Measurements from ENCODE around the gene ZSWIM6. TPM values are rescaled to one million over a fixed set of nuclear protein-coding genes. Genes with fewer than 3 reads are reported as not detected.
"Not testable (repeated sequence)": the region's sequence is repeated elsewhere in the genome, so short reads cannot be mapped to it uniquely, and the experiment has no call there.

ZSWIM6 gene
- total and polyA plus RNA-seq, 3 experiments from 2014 or later: 0.64 to 6.0 (median 5.9) TPM

DNA sequence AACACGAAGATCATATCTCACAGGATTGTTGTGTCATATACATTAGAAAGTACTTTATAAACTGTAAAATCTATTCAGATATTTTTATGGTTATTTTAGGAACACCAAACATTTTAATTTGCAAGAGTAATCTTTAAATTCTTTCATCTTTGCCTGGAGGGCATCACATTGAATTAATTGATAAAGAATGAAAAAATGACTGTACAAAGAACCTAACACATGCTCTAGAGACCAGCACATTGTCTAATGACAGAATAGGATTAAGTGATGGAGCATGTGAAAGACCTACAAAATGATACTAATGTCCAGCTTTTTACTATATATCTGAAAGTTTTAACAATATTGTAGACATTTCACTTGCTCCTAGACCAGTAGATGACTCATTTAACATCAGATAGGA is 88.0 kb downstream of the ZSWIM6 start:
- Histone ChIP-seq H3K27me3 (ENCODE audit: insufficient read depth, low read length, poor library complexity, severe bottlenecking) (no peaks in the 10 kb centered on the region), H3K36me3 (ENCODE audit: insufficient read depth, low read length) (no peaks in the 10 kb centered on the region), H3K27ac (ENCODE audit: low read depth, low read length) (no peak overlapping the region), H3K4me3 (ENCODE audit: low read length) (no peak overlapping the region), H3K9me3 (ENCODE audit: low read length) (no peaks in the 10 kb centered on the region), H3K4me1 (ENCODE audit: insufficient read depth, low read length) (peaks cover 14% of the 10 kb centered on the region)
- Mint-ChIP-seq H3K4me3 (no peak overlapping the region), H3K27ac (peak overlapping the region in 1 of 8 donors; percentile 64), H3K9me3 (peaks cover 0 to 4% (median 0%) of the 10 kb centered on the region in 5 donors), H3K27me3 (peaks cover 0 to 1% of the 10 kb centered on the region in 2 donors), H3K36me3 (peaks cover 2 to 15% (median 3%) of the 10 kb centered on the region in 3 donors), H3K4me1 (peaks cover 38 to 65% (median 62%) of the 10 kb centered on the region in 3 donors)
- ChIA-PET CTCF (no interaction called here), POLR2A (no interaction called here)
- no peak for DNase-seq

- POLR2A ChIA-PET; H3K36me3 ChIP-seq (ENCODE audit: insufficient read depth, low read length); H3K4me3 ChIP-seq (ENCODE audit: low read length); CTCF ChIA-PET; H3K9me3 ChIP-seq (ENCODE audit: low read length); DNase-seq; H3K4me3 Mint-ChIP-seq; H3K27me3 Mint-ChIP-seq; H3K27me3 ChIP-seq (ENCODE audit: insufficient read depth, low read length, poor library complexity, severe bottlenecking); H3K27ac ChIP-seq (ENCODE audit: low read depth, low read length); H3K27ac Mint-ChIP-seq; H3K9me3 Mint-ChIP-seq; H3K4me1 ChIP-seq (ENCODE audit: insufficient read depth, low read length): not testable (repeated sequence)
- Mint-ChIP-seq H3K36me3 (peaks cover 2 to 15% (median 3%) of the 10 kb centered on the region in 3 donors), H3K4me1 (peaks cover 37 to 59% (median 58%) of the 10 kb centered on the region in 3 donors)
These were observed 89.2 kb downstream of the ZSWIM6 start for GRCh38 chr5:61421262-61421661.

GRCh38 chr5:61423487-61424145 is 91.6 kb downstream of the ZSWIM6 start:
- DNase-seq: no peak
- peaks cover 0 to 4% (median 0%) of the 10 kb centered on the region in 5 donors for H3K9me3 Mint-ChIP-seq
- H3K27me3 ChIP-seq (ENCODE audit: insufficient read depth, low read length, poor library complexity, severe bottlenecking): no peaks in the 10 kb centered on the region
- H3K4me1 Mint-ChIP-seq: peaks cover 26 to 43% (median 41%) of the 10 kb centered on the region in 3 donors
- H3K9me3 ChIP-seq (ENCODE audit: low read length): no peaks in the 10 kb centered on the region
- peaks cover 0 to 1% of the 10 kb centered on the region in 2 donors for H3K27me3 Mint-ChIP-seq
- H3K27ac ChIP-seq (ENCODE audit: low read depth, low read length): no peak overlapping the region
- H3K4me3 ChIP-seq (ENCODE audit: low read length): no peak overlapping the region
- peak overlapping the region in 3 of 8 donors; percentile 8 to 90 (median 48) for H3K27ac Mint-ChIP-seq
- H3K36me3 Mint-ChIP-seq: peaks cover 3 to 15% (median 4%) of the 10 kb centered on the region in 3 donors
- H3K36me3 ChIP-seq (ENCODE audit: insufficient read depth, low read length): no peaks in the 10 kb centered on the region
- POLR2A ChIA-PET: no interaction called here
- H3K4me3 Mint-ChIP-seq: peak overlapping the region in 2 of 7 donors; percentile 2 to 41
- CTCF ChIA-PET: no interaction called here
- peaks cover 9% of the 10 kb centered on the region for H3K4me1 ChIP-seq (ENCODE audit: insufficient read depth, low read length)

DNA sequence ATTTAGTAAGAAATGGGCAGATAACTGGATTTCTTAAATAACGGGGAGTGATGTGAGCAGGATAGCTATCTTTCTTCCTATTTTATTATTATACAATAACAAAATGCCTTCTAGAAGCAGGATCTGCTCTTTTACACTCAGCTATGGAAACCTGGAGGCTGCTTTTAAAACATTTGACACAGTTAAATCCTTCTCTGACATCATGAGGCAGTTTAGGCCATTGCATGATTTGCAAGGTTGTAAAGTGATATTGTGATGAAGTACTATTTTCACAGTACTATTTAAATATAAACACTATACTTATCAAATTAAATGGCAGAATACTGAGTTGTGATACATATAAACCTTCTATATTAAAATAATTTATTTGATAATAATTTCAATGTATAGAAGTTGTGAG is 93.9 kb downstream of the ZSWIM6 start:
- ChIA-PET POLR2A (no interaction called here), CTCF (no interaction called here)
- no peak overlapping the region for H3K4me3 ChIP-seq (ENCODE audit: low read length)
- H3K36me3 ChIP-seq (ENCODE audit: insufficient read depth, low read length): no peaks in the 10 kb centered on the region
- H3K36me3 Mint-ChIP-seq: peaks cover 5 to 15% (median 5%) of the 10 kb centered on the region in 3 donors
- peaks cover 0 to 4% (median 0%) of the 10 kb centered on the region in 5 donors for H3K9me3 Mint-ChIP-seq
- peaks cover 33 to 48% (median 44%) of the 10 kb centered on the region in 3 donors for H3K4me1 Mint-ChIP-seq
- no peaks in the 10 kb centered on the region for H3K27me3 ChIP-seq (ENCODE audit: insufficient read depth, low read length, poor library complexity, severe bottlenecking)
- no peaks in the 10 kb centered on the region for H3K9me3 ChIP-seq (ENCODE audit: low read length)
- peaks cover 9% of the 10 kb centered on the region for H3K4me1 ChIP-seq (ENCODE audit: insufficient read depth, low read length)
- no peak for DNase-seq
- no peak overlapping the region for H3K4me3 Mint-ChIP-seq
- no peak overlapping the region for H3K27ac ChIP-seq (ENCODE audit: low read depth, low read length)
- H3K27me3 Mint-ChIP-seq: peaks cover 0 to 1% of the 10 kb centered on the region in 2 donors
- H3K27ac Mint-ChIP-seq: no peak overlapping the region

GRCh38 chr5:61429906-61430305 is 97.8 kb downstream of the ZSWIM6 start:
- no peak overlapping the region for H3K27ac ChIP-seq (ENCODE audit: low read depth, low read length)

GRCh38 chr5:61431923-61432620 is 100.0 kb downstream of the ZSWIM6 start:
- Histone ChIP-seq H3K27ac (ENCODE audit: low read depth, low read length) (no peak overlapping the region), H3K36me3 (ENCODE audit: insufficient read depth, low read length) (no peaks in the 10 kb centered on the region), H3K27me3 (ENCODE audit: insufficient read depth, low read length, poor library complexity, severe bottlenecking) (no peaks in the 10 kb centered on the region), H3K4me1 (ENCODE audit: insufficient read depth, low read length) (no peaks in the 10 kb centered on the region), H3K4me3 (ENCODE audit: low read length) (no peak overlapping the region), H3K9me3 (ENCODE audit: low read length) (no peaks in the 10 kb centered on the region)
- Mint-ChIP-seq H3K4me1 (peaks cover 17 to 35% (median 33%) of the 10 kb centered on the region in 3 donors), H3K27ac (no peak overlapping the region), H3K36me3 (peaks cover 0 to 3% (median 1%) of the 10 kb centered on the region in 3 donors), H3K9me3 (no peaks in the 10 kb centered on the region), H3K4me3 (no peak overlapping the region), H3K27me3 (no peaks in the 10 kb centered on the region)
- DNase-seq: no peak
- CTCF ChIA-PET: no interaction called here
- POLR2A ChIA-PET: no interaction called here

More at GRCh38 chr5:61429906-61430305, 97.8 kb downstream of the ZSWIM6 start:
- POLR2A ChIA-PET: no interaction called here
- Mint-ChIP-seq H3K36me3 (peaks cover 0 to 3% (median 1%) of the 10 kb centered on the region in 3 donors), H3K9me3 (no peaks in the 10 kb centered on the region), H3K27me3 (no peaks in the 10 kb centered on the region), H3K4me3 (no peak overlapping the region), H3K4me1 (peaks cover 22 to 35% (median 33%) of the 10 kb centered on the region in 3 donors), H3K27ac (no peak overlapping the region)
- no peaks in the 10 kb centered on the region for H3K36me3 ChIP-seq (ENCODE audit: insufficient read depth, low read length)
- no peak overlapping the region for H3K4me3 ChIP-seq (ENCODE audit: low read length)
- H3K27me3 ChIP-seq (ENCODE audit: insufficient read depth, low read length, poor library complexity, severe bottlenecking): no peaks in the 10 kb centered on the region
- H3K4me1 ChIP-seq (ENCODE audit: insufficient read depth, low read length): no peaks in the 10 kb centered on the region
- DNase-seq: no peak
- no peaks in the 10 kb centered on the region for H3K9me3 ChIP-seq (ENCODE audit: low read length)
- CTCF ChIA-PET: no interaction called here

DNA sequence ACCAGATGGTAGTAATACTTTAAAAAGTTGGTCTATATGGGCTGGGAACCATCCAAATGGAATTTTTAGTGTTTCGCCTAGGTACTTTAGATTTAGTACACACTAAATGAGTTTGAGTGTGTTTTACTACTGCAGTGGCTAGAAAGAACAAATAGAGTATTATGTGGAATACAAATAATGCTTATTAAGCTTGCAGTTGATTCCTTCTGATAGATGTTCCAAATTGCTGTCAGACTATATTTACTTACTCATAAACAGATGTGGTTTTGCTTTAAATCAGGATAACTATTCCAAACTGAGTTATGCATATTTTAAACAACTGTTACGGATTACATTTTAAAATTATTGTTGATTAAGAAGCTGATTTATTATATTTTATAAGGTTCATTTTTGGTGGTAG is 103.3 kb downstream of the ZSWIM6 start:
- Histone ChIP-seq H3K27ac (ENCODE audit: low read depth, low read length) (no peak overlapping the region), H3K4me3 (ENCODE audit: low read length) (no peak overlapping the region), H3K4me1 (ENCODE audit: insufficient read depth, low read length) (no peaks in the 10 kb centered on the region), H3K27me3 (ENCODE audit: insufficient read depth, low read length, poor library complexity, severe bottlenecking) (no peaks in the 10 kb centered on the region), H3K36me3 (ENCODE audit: insufficient read depth, low read length) (no peaks in the 10 kb centered on the region), H3K9me3 (ENCODE audit: low read length) (no peaks in the 10 kb centered on the region)
- POLR2A ChIA-PET: no interaction called here
- Mint-ChIP-seq H3K27me3 (no peaks in the 10 kb centered on the region), H3K27ac (no peak overlapping the region), H3K9me3 (peaks cover 3 to 8% (median 7%) of the 10 kb centered on the region in 5 donors), H3K4me3 (no peak overlapping the region), H3K36me3 (peaks cover 1 to 7% (median 3%) of the 10 kb centered on the region in 3 donors), H3K4me1 (peaks cover 7 to 28% (median 22%) of the 10 kb centered on the region in 3 donors)
- no peak for DNase-seq
- CTCF ChIA-PET: no interaction called here

GRCh38 chr5:61438298-61438970 is 106.4 kb downstream of the ZSWIM6 start:
- Mint-ChIP-seq H3K4me1 (peaks cover 2 to 14% (median 8%) of the 10 kb centered on the region in 3 donors), H3K9me3 (peaks cover 18 to 36% (median 33%) of the 10 kb centered on the region in 5 donors), H3K36me3 (peaks cover 5 to 34% (median 7%) of the 10 kb centered on the region in 3 donors), H3K27me3 (no peaks in the 10 kb centered on the region), H3K27ac (peak overlapping the region in 1 of 8 donors; percentile 78), H3K4me3 (peak overlapping the region in 1 of 7 donors; percentile 2)
- POLR2A ChIA-PET: no interaction called here
- H3K4me3 ChIP-seq (ENCODE audit: low read length): no peak overlapping the region
- H3K4me1 ChIP-seq (ENCODE audit: insufficient read depth, low read length): no peaks in the 10 kb centered on the region
- peaks cover 11% of the 10 kb centered on the region for H3K9me3 ChIP-seq (ENCODE audit: low read length)
- no peaks in the 10 kb centered on the region for H3K27me3 ChIP-seq (ENCODE audit: insufficient read depth, low read length, poor library complexity, severe bottlenecking)
- no peak overlapping the region for H3K27ac ChIP-seq (ENCODE audit: low read depth, low read length)
- CTCF ChIA-PET: no interaction called here
- no peaks in the 10 kb centered on the region for H3K36me3 ChIP-seq (ENCODE audit: insufficient read depth, low read length)
- no peak for DNase-seq

All from CD8-positive, alpha-beta memory T cell (primary cell).